Adrenal gland (tissue), 12 donors: ENCODE measurements around the gene ZMYM2. TPM values are rescaled to one million over a fixed set of nuclear protein-coding genes. Genes with fewer than 3 reads are reported as not detected.

Experiments used
- DNase-seq, 7 donors: peaks; one replicate each; pipeline ENCODE4 v3.0.0-alpha.2; 2019 to 2020
- H3K27ac ChIP-seq, 5 donors: fragments of 200-600 bp; sonication (generic) in 4 of 5; 1 replicate in 3 of 5; 2 replicates in 2 of 5; pipeline versions ENCODE4 v1.5.1 to v1.8.0; 2016 to 2020; ENCODE audit warnings: mild to moderate bottlenecking in 1 of 5
- H3K27me3 ChIP-seq: fragments of 200-600 bp; 2 replicates; pipeline ENCODE4 v1.8.0; 2021
- H3K36me3 ChIP-seq, 2 donors: fragments of 200-600 bp; replicated peaks in 1 of 2; 1 replicate in 1 of 2; 2 replicates in 1 of 2; pipeline versions ENCODE4 v1.5.1 to v1.8.0; 2018 to 2022
- H3K4me1 ChIP-seq, 2 donors: fragments of 200-600 bp; replicated peaks in 1 of 2; 1 replicate in 1 of 2; 2 replicates in 1 of 2; pipeline versions ENCODE4 v1.5.1 to v1.8.0; 2018 to 2021
- H3K4me3 ChIP-seq, 4 donors: fragments of 200-600 bp; sonication (generic) in 3 of 4; one replicate each; pipeline ENCODE4 v1.5.1; 2016 to 2018
- H3K9me3 ChIP-seq, 3 donors: fragments of 200-600 bp; sonication (generic) in 1 of 3; replicated peaks in 1 of 3; 1 replicate in 2 of 3; 2 replicates in 1 of 3; pipeline versions ENCODE4 v1.5.1 to v1.8.0; 2016 to 2021
- POLR2A ChIP-seq, 2 donors: fragments of 450-650 bp; IDR thresholded peaks; one replicate each; pipeline ENCODE4 v1.6.1; 2017; ENCODE audit warnings: antibody characterized with exemption in 2 of 2, mild to moderate bottlenecking in 2 of 2, moderate library complexity in 1 of 2
- WGBS, 4 donors: extraction: QIAGEN DNeasy Blood & Tissue Kit in 2 of 4; methylation state at CpG; one replicate each; pipeline versions ENCODE4 v1.1.5 to v1.1.7; 2013 to 2017; 5-methylcytosine and 5-hydroxymethylcytosine counted together
- intact Hi-C, 2 donors: fragments of 100-400 bp; cut with DNase I; formaldehyde crosslinking; loops; one replicate each; pipeline versions ENCODE4 v1.14.1 to v1.15.0; 2022 to 2023
- polyA plus RNA-seq, 3 donors: library from polyadenylated mRNA; stranded (reverse); fragments of 200-250 nt in 2 of 3; fragments of 350-450 nt in 1 of 3; fragmentation: Illumina TruSeq in 1 of 3; extraction: RNeasy Lipid Tissue Mini Kit (QIAGEN cat#74804) in 1 of 3; gene quantifications; one replicate each; pipeline ENCODE4 v1.2.3, GENCODE V29; 2013 to 2014
- total RNA-seq, 9 donors: library from RNA; depleted of rRNA in 4 of 9; stranded (reverse); fragments of >200 nt in 4 of 9; fragments of 120-200 nt in 1 of 9; fragmentation: NEBNext Ultra II Directional in 1 of 9; extraction: Animal tissue kit (Norgen Biotek cat#: 25700) in 1 of 9; gene quantifications; one replicate each; pipeline versions ENCODE4 v1.1.0 to v1.2.4, GENCODE V29; 2013 to 2023
- TF ChIP-seq, protein P1 (sequence below), 6 experiments: fragments of 450-650 bp in 4 of 6; fragments of 200-600 bp in 2 of 6; sonication (generic) in 1 of 6; IDR thresholded peaks; 1 replicate in 5 of 6; 2 replicates in 1 of 6; pipeline versions ENCODE4 v1.5.1 to v1.8.0; 2016 to 2021; ENCODE audit warnings: antibody characterized with exemption in 6 of 6, mild to moderate bottlenecking in 2 of 6, moderate library complexity in 1 of 6
- donor health status: healthy with polysubstance abuse.
- donor health status: Bipolar disorder and iron deficiency.
- donor health status: DM: yes; HTN: yes; CAD: no.
- donor health status: DM: no; HTN: no; CAD: no.
- donor health status: DM: no; HTN: no; CAD: no.
- donor health status: DM: yes; HTN: yes; CAD: no.

The ZMYM2 gene
- total and polyA plus RNA-seq, 12 donors = 28.0 to 125 (median 73.8) TPM

DNA sequence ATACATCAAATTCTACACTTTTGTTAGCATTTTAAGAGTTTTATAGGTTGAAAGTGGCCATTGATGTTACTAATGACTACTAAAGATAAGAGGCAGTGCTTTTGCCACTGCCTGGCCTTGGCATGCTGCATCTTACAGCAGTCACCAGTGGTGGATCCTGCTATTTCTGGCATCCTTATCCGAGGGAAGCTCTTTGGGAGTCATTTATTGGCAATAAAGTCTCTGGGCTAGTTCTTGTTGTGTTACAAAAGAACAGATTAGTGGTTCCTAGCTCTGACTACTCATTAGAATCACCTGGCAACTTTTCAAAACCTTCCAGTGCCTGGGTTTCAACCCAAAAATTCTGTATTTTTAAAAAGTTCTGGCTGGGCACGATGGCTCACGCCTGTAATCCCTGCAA lies 94.5 kb downstream of the ZMYM2 start:
- Histone ChIP-seq H3K9me3 (no peaks in the 10 kb centered on the region), H3K4me1 (peaks cover 0 to 6% of the 10 kb centered on the region in 2 donors), H3K4me3 (no peak overlapping the region), H3K27me3 (no peaks in the 10 kb centered on the region), H3K36me3 (no peaks in the 10 kb centered on the region), H3K27ac (peak overlapping the region in 2 of 5 donors; percentile 11 to 27)
- TF ChIP-seq, protein P1, sequence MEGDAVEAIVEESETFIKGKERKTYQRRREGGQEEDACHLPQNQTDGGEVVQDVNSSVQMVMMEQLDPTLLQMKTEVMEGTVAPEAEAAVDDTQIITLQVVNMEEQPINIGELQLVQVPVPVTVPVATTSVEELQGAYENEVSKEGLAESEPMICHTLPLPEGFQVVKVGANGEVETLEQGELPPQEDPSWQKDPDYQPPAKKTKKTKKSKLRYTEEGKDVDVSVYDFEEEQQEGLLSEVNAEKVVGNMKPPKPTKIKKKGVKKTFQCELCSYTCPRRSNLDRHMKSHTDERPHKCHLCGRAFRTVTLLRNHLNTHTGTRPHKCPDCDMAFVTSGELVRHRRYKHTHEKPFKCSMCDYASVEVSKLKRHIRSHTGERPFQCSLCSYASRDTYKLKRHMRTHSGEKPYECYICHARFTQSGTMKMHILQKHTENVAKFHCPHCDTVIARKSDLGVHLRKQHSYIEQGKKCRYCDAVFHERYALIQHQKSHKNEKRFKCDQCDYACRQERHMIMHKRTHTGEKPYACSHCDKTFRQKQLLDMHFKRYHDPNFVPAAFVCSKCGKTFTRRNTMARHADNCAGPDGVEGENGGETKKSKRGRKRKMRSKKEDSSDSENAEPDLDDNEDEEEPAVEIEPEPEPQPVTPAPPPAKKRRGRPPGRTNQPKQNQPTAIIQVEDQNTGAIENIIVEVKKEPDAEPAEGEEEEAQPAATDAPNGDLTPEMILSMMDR (IDR thresholded peaks at IDR 0.05) = no peak
- TF ChIP-seq POLR2A (IDR thresholded peaks at IDR 0.05) = no peak
- peak in 6 of 7 donors; percentile 62 to 88 (median 77) for DNase-seq
- 47 to 70% (median 51%) methylated on average over 3 of the region's 3 CpGs for WGBS, 4 donors
- intact Hi-C loops = no loop called here

DNA sequence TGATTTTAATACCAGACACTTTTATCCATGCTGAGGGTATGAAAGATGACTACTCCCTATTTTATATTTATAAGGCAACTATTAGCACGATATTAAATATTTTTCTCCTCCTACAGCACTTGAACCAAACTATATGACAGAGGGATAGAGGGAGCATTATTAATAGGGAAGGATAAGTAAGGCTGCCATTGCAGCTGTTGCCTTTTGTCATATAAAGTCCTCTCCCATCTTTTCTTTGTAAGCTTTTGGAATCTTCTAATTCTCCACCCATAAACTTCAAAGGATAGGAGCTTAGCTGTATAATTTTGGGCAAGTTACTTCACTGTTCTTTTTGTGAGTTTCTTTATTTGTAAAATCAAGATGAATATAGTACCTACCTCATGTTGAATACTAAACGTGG lies 95.4 kb downstream of the ZMYM2 start:
- no peak overlapping the region for H3K27ac ChIP-seq
- no peak overlapping the region for H3K4me3 ChIP-seq
- no peaks in the 10 kb centered on the region for H3K27me3 ChIP-seq
- 90 to 95% (median 92%) methylated on average over 2 of the region's 2 CpGs for WGBS, 4 donors
- intact Hi-C loops = no loop called here
- peaks cover 0 to 6% of the 10 kb centered on the region in 2 donors for H3K4me1 ChIP-seq
- no peak for DNase-seq
- no peak for TF ChIP-seq POLR2A (IDR thresholded peaks at IDR 0.05)
- TF ChIP-seq, protein P1 (IDR thresholded peaks at IDR 0.05) = no peak
- peaks cover 0 to 1% of the 10 kb centered on the region in 2 donors for H3K36me3 ChIP-seq
- no peaks in the 10 kb centered on the region for H3K9me3 ChIP-seq

DNA sequence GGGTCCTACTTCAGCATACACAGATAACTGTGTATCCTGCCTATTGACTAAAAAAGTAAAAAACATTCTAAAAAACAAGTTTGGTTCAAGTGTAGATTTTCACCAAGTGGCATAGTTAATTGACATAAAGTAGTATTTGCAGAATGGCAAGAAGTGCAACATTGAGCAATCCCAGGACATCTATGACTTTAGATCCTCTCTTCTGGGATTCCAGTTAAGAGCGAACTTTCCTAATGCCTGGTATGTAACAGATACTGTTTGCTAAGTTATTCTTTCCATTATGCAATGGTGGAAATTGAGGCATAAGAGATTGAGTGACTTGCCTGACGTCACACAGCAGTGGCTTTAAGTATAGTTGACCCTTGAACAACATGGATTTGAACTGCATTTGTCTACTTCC lies 96.1 kb downstream of the ZMYM2 start:
- 90 to 97% (median 94%) methylated on average over 2 of the region's 2 CpGs for WGBS, 4 donors
- Histone ChIP-seq H3K4me1 (peaks cover 0 to 1% of the 10 kb centered on the region in 2 donors), H3K36me3 (peaks cover 0 to 8% of the 10 kb centered on the region in 2 donors), H3K4me3 (no peak overlapping the region), H3K9me3 (no peaks in the 10 kb centered on the region), H3K27ac (no peak overlapping the region), H3K27me3 (no peaks in the 10 kb centered on the region)
- no peak for TF ChIP-seq POLR2A (IDR thresholded peaks at IDR 0.05)
- TF ChIP-seq, protein P1 (IDR thresholded peaks at IDR 0.05) = no peak
- intact Hi-C loops = no loop called here
- DNase-seq = no peak

DNA sequence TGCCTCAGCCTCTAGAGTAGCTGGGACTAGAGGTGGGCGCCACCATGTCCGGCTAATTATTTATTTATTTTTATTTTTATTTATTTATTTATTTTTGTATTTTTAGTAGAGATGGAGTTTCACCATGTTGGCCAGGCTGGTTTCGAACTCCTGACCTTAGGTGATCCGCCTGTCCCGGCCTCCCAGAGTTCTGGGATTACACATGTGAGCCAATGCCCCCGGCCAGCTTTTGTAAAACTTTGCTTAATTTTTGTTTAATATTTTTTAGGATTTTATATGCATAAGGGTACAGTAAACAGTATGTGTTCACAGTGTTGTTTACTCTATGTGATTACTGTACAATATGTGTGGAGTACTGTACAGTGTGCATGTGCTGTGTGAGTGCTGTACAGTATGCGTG lies 98.7 kb downstream of the ZMYM2 start:
- TF ChIP-seq, protein P1 (IDR thresholded peaks at IDR 0.05) = no peak
- TF ChIP-seq POLR2A (IDR thresholded peaks at IDR 0.05) = no peak
- Histone ChIP-seq H3K4me3 (no peak overlapping the region), H3K9me3 (no peaks in the 10 kb centered on the region), H3K4me1 (no peaks in the 10 kb centered on the region), H3K27me3 (no peaks in the 10 kb centered on the region), H3K27ac (no peak overlapping the region), H3K36me3 (peaks cover 0 to 35% of the 10 kb centered on the region in 2 donors)
- 96 to 97% (median 97%) methylated on average over 7 of the region's 7 CpGs for WGBS, 4 donors
- intact Hi-C loops = no loop called here
- DNase-seq = no peak
